MM.1S (cell line): Measurements from ENCODE around the gene MLIP.

ENCODE experiments used
- DNase-seq: peaks from one replicate; pipeline ENCODE4 v3.0.0-alpha.2; 2015
- H2AFZ ChIP-seq: fragments of 300-600 bp; sonication (generic); 2 replicates; pipeline ENCODE4 v1.6.0; 2016; ENCODE audit warnings: antibody characterized with exemption, low read length
- H3F3A ChIP-seq: fragments of 300-600 bp; sonication (generic); 2 replicates; pipeline ENCODE4 v1.6.1; 2016; ENCODE audit warnings: mild to moderate bottlenecking, antibody characterized with exemption, low read length, moderate library complexity, mixed read lengths; ENCODE audit not compliant: insufficient read depth
- H3K27ac ChIP-seq: fragments of 300-600 bp; sonication (generic); 2 replicates; pipeline ENCODE4 v1.5.1; 2016; ENCODE audit warnings: mild to moderate bottlenecking, low read length
- H3K27me3 ChIP-seq: fragments of 300-600 bp; sonication (generic); replicated peaks from 2 replicates; pipeline ENCODE4 v1.6.0; 2016; ENCODE audit warnings: low read length; ENCODE audit not compliant: insufficient read depth
- H3K36me3 ChIP-seq: fragments of 300-600 bp; sonication (generic); replicated peaks from 2 replicates; pipeline ENCODE4 v1.6.1; 2016; ENCODE audit warnings: mild to moderate bottlenecking, low read length, mixed read lengths; ENCODE audit not compliant: insufficient read depth
- H3K4me1 ChIP-seq: fragments of 300-600 bp; sonication (generic); 2 replicates; pipeline ENCODE4 v1.6.1; 2016; ENCODE audit warnings: low read length, mixed read lengths
- H3K4me2 ChIP-seq: fragments of 300-600 bp; sonication (generic); 2 replicates; pipeline ENCODE4 v1.6.0; 2016; ENCODE audit warnings: low read depth, low read length
- H3K4me3 ChIP-seq: fragments of 300-600 bp; sonication (generic); 2 replicates; pipeline ENCODE4 v1.5.1; 2016; ENCODE audit warnings: low read length, mixed read lengths
- H3K79me2 ChIP-seq: fragments of 300-600 bp; sonication (generic); 2 replicates; pipeline ENCODE4 v1.6.1; 2016; ENCODE audit warnings: mixed run types, low read length, mixed read lengths
- H3K9ac ChIP-seq: fragments of 300-600 bp; sonication (generic); 2 replicates; pipeline ENCODE4 v1.6.1; 2016; ENCODE audit warnings: low read length, mixed read lengths
- H3K9me2 ChIP-seq: fragments of 300-600 bp; sonication (generic); replicated peaks from 2 replicates; pipeline ENCODE4 v1.6.1; 2016; ENCODE audit warnings: mild to moderate bottlenecking, low read length, mixed read lengths; ENCODE audit not compliant: insufficient read depth
- H3K9me3 ChIP-seq: fragments of 300-600 bp; sonication (generic); replicated peaks from 2 replicates; pipeline ENCODE4 v1.6.1; 2016; ENCODE audit warnings: mild to moderate bottlenecking, low read length, mixed read lengths; ENCODE audit not compliant: insufficient read depth
- H4K20me1 ChIP-seq: fragments of 300-600 bp; sonication (generic); 2 replicates; pipeline ENCODE4 v1.6.1; 2016; ENCODE audit warnings: mild to moderate bottlenecking, low read length, moderate library complexity, mixed read lengths; ENCODE audit not compliant: insufficient read depth
- CTCF ChIP-seq: fragments of 300-600 bp; sonication (generic); IDR thresholded peaks from 2 replicates; pipeline ENCODE4 v1.5.1; 2016; ENCODE audit warnings: antibody characterized with exemption, low read length, mixed read lengths
- EZH2 ChIP-seq: fragments of 300-600 bp; sonication (generic); optimal IDR thresholded peaks from 2 replicates; pipeline ENCODE3; 2017; ENCODE audit warnings: low read depth, mild to moderate bottlenecking, antibody characterized with exemption, low read length, mixed read lengths
- EZH2phosphoT487 ChIP-seq: fragments of 300-600 bp; sonication (generic); IDR thresholded peaks from 2 replicates; pipeline ENCODE4 v1.6.1; 2018; ENCODE audit warnings: antibody characterized with exemption, low read length

Gene MLIP

GRCh38 chr6:54135665-54136369, 24.6 kb downstream of the MLIP start:
- Histone ChIP-seq H3K27ac (no peak overlapping the region), H3K36me3 (no peaks in the 10 kb centered on the region), H3K9me3 (no peaks in the 10 kb centered on the region), H3K4me3 (no peak overlapping the region), H3K9me2 (no peaks in the 10 kb centered on the region), H3K4me2 (no peak overlapping the region), H3F3A (no peaks in the 10 kb centered on the region), H3K79me2 (no peaks in the 10 kb centered on the region), H3K27me3 (no peaks in the 10 kb centered on the region), H3K4me1 (no peaks in the 10 kb centered on the region), H3K9ac (no peak overlapping the region), H4K20me1 (no peaks in the 10 kb centered on the region), H2AFZ (no peak overlapping the region)
- no peak for TF ChIP-seq CTCF
- no peak for TF ChIP-seq EZH2phosphoT487
- no peak for TF ChIP-seq EZH2
- no peak for DNase-seq

- Histone ChIP-seq H3K27me3 (no peaks in the 10 kb centered on the region), H3K9me3 (no peaks in the 10 kb centered on the region), H2AFZ (no peak overlapping the region), H3K4me2 (no peak overlapping the region), H3K79me2 (no peaks in the 10 kb centered on the region), H4K20me1 (no peaks in the 10 kb centered on the region), H3F3A (no peaks in the 10 kb centered on the region), H3K36me3 (no peaks in the 10 kb centered on the region), H3K9ac (no peak overlapping the region), H3K4me1 (no peaks in the 10 kb centered on the region), H3K4me3 (no peak overlapping the region), H3K9me2 (no peaks in the 10 kb centered on the region), H3K27ac (no peak overlapping the region)
- DNase-seq: no peak
- TF ChIP-seq EZH2 (no peak), CTCF (no peak), EZH2phosphoT487 (no peak)
These were observed 27.6 kb downstream of the MLIP start for GRCh38 chr6:54138795-54139194.

GRCh38 chr6:54140811-54141210, 29.6 kb downstream of the MLIP start:
- Histone ChIP-seq H3K36me3 (no peaks in the 10 kb centered on the region), H3K27me3 (no peaks in the 10 kb centered on the region), H3K4me3 (no peak overlapping the region), H3K79me2 (no peaks in the 10 kb centered on the region), H4K20me1 (no peaks in the 10 kb centered on the region), H3K27ac (no peak overlapping the region), H3K4me1 (no peaks in the 10 kb centered on the region), H3K4me2 (no peak overlapping the region), H3K9me2 (no peaks in the 10 kb centered on the region), H3F3A (no peaks in the 10 kb centered on the region), H2AFZ (no peak overlapping the region), H3K9ac (no peak overlapping the region), H3K9me3 (no peaks in the 10 kb centered on the region)
- no peak for TF ChIP-seq EZH2phosphoT487
- no peak for TF ChIP-seq CTCF
- no peak for TF ChIP-seq EZH2
- DNase-seq: no peak
